ENCODE data around the gene SCD5.

SCD5 gene

DNA sequence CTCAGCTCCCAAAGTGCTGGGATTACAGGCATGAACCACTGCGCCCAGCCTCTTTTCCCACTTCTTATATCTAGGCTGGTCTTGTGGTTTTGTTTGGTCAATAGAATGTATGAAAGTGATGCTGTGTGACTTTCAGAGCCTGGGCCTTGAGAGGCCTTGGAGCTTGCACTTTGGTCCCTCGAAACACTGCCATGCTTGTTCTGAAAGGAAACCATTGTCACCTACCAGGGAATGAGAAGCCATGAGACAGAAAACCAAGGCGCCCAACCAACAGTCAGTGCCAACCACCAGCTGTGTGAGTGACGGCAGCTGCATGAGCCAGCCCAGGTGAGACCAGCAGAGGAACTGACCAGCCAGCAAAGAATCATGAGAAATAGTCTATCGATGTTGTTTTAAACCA lies 57.4 kb downstream of the SCD5 start:
- Mint-ChIP-seq H3K4me3 (no peak overlapping the region), H3K27ac (no peak overlapping the region), H3K27me3 (peaks cover 2% of the 10 kb centered on the region), H3K9me3 (no peaks in the 10 kb centered on the region), H3K4me1 (no peaks in the 10 kb centered on the region), H3K36me3 (ENCODE audit: low read depth) (no peaks in the 10 kb centered on the region)
- DNase-seq (no peak), ATAC-seq (no peak)

DNA sequence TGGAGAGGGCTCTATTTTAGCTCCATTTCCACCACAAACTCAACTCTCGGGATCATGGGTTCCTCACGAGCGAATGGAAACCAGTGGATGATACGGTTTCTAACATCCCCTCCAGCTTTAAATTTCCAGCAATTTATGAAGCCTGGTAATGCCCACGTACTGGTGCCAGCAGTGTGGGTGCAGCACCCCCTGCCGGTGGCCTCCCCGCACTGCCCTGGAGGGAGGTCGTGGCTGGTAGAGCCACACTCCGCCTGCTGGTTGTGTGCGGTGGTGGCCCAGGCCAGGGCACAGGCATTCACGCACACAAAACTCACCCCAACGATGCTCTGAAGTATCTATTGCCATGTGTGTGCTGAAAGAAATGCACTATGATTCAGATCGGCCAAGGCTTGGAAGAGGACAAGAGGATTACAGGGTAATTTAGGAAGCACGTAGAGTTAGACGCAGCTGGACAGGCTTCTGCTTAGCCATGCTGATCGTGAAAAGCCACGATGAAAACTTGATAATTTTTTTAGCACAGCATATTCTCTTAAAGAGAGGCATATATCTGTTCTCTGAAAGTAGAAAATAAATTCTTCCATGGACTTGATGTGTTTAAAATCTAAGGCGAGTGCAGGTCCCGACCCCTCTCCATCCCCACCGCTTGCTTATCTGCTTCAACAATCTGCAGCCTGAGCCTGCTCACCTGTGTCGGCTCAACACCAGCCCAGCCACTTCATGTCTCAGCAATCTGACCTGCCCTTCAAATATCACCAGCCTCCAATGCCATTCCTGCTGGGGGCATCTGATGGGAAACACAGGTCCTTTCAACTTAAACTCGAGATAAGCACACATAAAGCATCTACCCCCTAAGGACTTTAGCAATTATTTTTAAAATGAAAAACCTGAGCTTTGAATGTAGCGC lies 59.1 kb downstream of the SCD5 start:
- H3K27me3 Mint-ChIP-seq: peaks cover 2% of the 10 kb centered on the region
- no peak overlapping the region for H3K4me3 Mint-ChIP-seq
- H3K4me1 Mint-ChIP-seq: no peaks in the 10 kb centered on the region
- H3K27ac Mint-ChIP-seq: no peak overlapping the region
- no peaks in the 10 kb centered on the region for H3K36me3 Mint-ChIP-seq (ENCODE audit: low read depth)
- DNase-seq: peak; percentile 78
- peak; percentile 96 for ATAC-seq
- H3K9me3 Mint-ChIP-seq: no peaks in the 10 kb centered on the region

DNA sequence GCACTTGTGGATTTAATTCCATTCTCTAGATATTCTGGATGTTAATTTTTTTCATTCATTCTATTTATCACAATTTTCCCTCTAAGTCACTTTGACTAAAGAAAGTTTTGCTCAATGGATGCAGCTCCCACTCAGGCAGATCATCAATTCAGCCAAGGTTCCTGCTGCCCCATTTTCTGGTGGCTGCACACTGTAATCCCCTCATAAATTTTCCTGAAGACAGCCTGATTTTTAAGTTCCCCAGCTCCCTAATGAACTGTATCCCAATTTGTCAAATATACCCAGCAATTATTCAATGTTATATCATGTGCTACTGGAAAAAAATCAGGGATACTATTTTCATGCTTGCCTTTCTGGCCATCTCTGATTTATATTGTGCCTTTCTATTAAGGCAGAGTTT lies 61.2 kb downstream of the SCD5 start:
- Mint-ChIP-seq H3K4me1 (no peaks in the 10 kb centered on the region), H3K9me3 (no peaks in the 10 kb centered on the region), H3K27ac (no peak overlapping the region), H3K36me3 (ENCODE audit: low read depth) (no peaks in the 10 kb centered on the region), H3K27me3 (peaks cover 2% of the 10 kb centered on the region), H3K4me3 (no peak overlapping the region)
- DNase-seq (no peak), ATAC-seq (no peak)

DNA sequence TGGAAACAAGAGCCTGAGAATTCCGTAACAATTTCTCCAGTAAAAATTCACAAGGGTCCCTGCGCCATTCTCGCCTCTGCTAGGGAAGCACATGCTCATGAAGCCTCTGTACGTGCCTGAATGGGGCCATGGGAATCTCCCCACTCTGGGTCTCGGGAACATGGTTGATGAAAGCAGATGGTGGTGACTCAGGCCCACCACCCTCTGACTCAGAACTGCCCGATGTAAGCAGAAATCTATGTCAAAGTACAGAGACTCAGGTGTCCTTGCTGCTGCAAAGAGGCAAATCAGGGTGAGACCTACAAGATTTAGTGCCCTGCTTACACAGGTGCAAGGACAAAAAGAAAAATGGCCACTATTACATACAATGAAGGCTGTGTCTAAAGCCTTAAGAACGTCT lies 65.0 kb downstream of the SCD5 start:
- DNase-seq: no peak
- no peaks in the 10 kb centered on the region for H3K4me1 Mint-ChIP-seq
- no peaks in the 10 kb centered on the region for H3K36me3 Mint-ChIP-seq (ENCODE audit: low read depth)
- no peaks in the 10 kb centered on the region for H3K9me3 Mint-ChIP-seq
- no peaks in the 10 kb centered on the region for H3K27me3 Mint-ChIP-seq
- peak; percentile 72 for ATAC-seq
- no peak overlapping the region for H3K27ac Mint-ChIP-seq
- no peak overlapping the region for H3K4me3 Mint-ChIP-seq

DNA sequence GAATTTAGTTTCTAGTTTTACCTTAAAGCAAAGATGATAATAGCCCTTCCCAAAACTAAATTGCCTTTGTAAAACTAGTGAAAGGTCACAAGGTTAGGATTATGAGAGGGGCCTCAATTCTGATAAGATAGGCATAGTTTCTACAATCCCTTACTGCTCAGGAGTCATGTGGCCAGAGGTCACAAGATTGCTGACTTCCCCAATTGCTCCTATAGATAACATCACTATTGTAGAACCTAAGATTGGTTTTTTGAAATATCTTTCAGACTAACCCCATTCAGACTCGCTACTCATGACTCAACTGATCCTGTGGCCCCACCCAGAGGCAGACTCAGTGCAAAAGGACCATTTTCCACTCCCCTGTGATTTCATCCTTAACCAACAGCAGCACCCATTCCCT lies 70.3 kb downstream of the SCD5 start:
- Mint-ChIP-seq H3K4me3 (no peak overlapping the region), H3K4me1 (no peaks in the 10 kb centered on the region), H3K27me3 (no peaks in the 10 kb centered on the region), H3K36me3 (ENCODE audit: low read depth) (no peaks in the 10 kb centered on the region), H3K9me3 (no peaks in the 10 kb centered on the region), H3K27ac (no peak overlapping the region)
- ATAC-seq (no peak), DNase-seq (no peak)

DNA sequence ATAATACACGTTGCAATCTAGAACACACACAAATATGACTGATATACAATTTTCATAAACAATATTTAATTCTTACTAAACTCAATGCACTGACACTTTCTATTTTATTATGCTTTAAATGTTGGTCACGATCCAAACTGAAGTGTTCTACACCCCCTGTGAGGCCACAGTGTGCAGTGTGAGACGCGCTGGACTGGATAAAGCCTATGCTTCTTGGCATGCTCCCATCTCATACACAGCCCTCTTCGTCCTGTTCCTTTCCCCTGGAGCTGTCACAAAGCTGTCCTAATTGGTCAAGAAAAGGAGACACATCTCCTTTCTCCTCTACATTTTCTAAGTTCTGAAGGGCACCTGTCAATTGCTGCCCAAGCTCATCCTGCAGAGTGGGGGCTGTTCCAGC lies 72.0 kb downstream of the SCD5 start:
- no peaks in the 10 kb centered on the region for H3K4me1 Mint-ChIP-seq
- no peaks in the 10 kb centered on the region for H3K36me3 Mint-ChIP-seq (ENCODE audit: low read depth)
- ATAC-seq (no peak), DNase-seq (no peak)
- no peaks in the 10 kb centered on the region for H3K9me3 Mint-ChIP-seq
- H3K27me3 Mint-ChIP-seq: no peaks in the 10 kb centered on the region
- H3K4me3 Mint-ChIP-seq: no peak overlapping the region
- H3K27ac Mint-ChIP-seq: no peak overlapping the region

DNA sequence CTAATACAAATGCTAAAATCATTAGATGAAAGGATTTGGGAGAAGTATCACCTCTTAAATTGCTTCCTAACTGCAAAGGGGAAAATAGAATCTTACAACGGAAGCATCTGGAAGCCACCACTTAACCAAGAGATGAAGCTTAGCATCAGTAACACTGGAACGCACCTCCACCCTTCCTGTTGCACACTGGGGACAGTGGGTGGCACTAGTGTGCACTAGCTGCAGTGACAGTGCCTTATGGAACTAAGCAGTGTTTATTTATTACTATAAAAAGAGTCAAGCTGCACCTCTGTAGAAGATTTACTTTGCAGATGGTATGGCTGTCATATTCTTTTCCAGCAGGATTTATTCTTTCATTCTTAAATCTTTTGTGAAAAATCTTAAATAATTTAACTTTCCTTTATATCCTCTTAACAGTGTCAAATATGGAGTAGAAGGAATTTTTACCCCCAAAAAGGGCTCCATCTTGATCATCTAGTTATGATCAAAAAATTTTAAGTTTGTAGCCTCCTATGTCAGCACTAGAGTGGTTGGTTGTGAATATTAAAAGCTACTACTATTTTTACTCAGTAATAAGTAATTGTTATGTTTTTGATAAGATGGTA lies 76.7 kb downstream of the SCD5 start:
- Mint-ChIP-seq H3K4me3 (no peak overlapping the region), H3K4me1 (no peaks in the 10 kb centered on the region), H3K9me3 (no peaks in the 10 kb centered on the region), H3K27ac (no peak overlapping the region), H3K27me3 (no peaks in the 10 kb centered on the region), H3K36me3 (ENCODE audit: low read depth) (no peaks in the 10 kb centered on the region)
- ATAC-seq (peak; percentile 83), DNase-seq (peak; percentile 24)

DNA sequence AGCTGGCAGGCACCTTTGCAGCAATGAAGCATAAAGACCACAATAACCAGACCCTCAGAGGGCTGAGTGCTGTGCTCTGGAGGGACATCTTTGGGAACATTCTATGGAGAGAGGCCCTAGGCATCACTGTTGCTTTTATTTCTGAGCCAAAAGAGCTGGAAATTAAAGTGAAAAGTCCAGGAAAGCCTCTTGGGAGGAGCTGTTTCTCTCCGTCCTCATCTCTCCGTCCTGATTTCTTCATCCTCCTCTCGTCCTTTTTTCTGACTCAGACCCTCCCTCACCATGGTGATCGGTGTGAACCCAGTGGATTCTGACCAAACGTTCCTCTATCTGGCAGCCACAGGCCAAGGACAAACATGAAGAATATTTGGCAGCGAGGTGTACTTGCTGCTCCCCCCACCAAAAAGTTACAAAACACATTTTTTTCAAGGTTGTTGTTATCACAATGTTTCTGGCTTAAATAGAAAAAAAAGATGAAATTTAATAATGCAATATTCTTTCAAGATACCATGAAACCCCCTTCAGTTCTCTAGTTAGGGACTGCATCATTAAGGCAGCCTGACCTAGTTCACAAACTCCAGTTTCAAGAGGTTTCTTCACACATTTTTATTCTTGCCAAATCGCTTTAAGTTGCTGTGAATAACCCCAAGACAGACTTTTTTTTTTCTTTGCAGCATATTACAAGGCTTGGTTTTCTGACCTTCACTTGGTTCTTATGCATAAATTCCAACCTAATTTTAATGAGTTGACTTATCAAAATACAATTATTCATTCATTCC lies 80.2 kb downstream of the SCD5 start:
- no peaks in the 10 kb centered on the region for H3K36me3 Mint-ChIP-seq (ENCODE audit: low read depth)
- peaks cover 3% of the 10 kb centered on the region for H3K27me3 Mint-ChIP-seq
- ATAC-seq (no peak), DNase-seq (no peak)
- H3K27ac Mint-ChIP-seq: no peak overlapping the region
- no peaks in the 10 kb centered on the region for H3K4me1 Mint-ChIP-seq
- no peaks in the 10 kb centered on the region for H3K9me3 Mint-ChIP-seq
- H3K4me3 Mint-ChIP-seq: no peak overlapping the region

DNA sequence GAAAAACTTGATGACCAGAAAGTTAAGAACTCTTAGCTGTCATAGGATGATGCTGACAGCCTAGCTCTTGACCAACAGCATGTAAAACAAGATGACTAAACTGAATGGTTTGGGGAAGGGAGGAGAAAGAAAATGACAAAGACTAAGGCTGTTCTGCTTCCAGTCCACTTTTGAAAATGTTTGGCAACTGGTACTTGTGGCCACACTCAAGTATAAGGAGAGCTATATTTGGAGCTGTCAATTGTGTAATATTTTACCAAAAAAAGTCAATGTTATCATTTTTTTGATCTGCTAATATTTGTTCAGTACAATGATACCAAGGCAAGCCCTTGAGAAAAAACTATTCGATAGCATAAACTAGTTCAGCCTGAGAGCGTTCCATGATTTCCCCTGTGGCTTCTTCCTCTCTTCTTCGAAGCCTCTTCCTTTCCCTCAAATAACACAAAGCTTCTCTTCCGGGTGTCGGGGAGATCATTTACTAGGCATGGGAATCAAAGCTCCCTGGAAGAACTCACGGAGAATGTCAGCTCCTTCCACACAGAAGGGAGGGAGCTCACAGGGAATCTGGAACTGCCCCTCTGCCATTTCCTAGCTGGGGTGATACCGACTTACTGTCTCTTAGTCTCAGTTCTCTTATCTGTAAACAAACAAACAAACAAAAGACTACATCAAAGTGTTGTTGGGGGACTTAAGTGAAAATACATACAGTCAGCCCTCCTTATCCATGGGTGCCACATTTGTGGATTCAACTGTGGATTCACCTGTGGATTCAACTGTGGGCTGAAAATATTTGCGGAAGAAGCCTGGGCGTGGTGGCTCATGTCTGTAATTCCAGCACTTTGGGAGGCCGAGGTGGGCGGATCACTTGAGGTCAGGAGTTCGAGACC lies 82.6 kb downstream of the SCD5 start:
- H3K36me3 Mint-ChIP-seq (ENCODE audit: low read depth): no peaks in the 10 kb centered on the region
- H3K4me3 Mint-ChIP-seq: no peak overlapping the region
- H3K9me3 Mint-ChIP-seq: no peaks in the 10 kb centered on the region
- ATAC-seq: no peak
- H3K27me3 Mint-ChIP-seq: peaks cover 3% of the 10 kb centered on the region
- no peaks in the 10 kb centered on the region for H3K4me1 Mint-ChIP-seq
- H3K27ac Mint-ChIP-seq: no peak overlapping the region
- no peak for DNase-seq

DNA sequence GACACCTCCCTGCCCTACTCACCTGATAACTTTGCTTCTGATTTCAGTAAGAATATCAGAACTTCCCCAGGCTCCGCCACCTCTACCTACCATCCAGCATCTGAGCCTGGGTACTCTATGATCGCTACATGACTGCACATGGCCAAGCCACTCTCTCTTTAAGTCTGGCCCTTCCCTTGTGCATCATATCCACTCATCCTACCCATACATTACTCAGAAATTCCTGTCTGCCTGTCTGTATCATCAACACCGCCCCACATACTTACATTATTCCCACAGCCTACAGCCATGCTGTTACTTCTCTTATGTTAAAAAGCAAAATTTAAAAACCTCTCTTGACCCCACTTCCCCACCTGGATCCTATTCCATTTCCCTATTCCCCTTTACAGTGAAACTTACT lies 84.7 kb downstream of the SCD5 start:
- H3K9me3 Mint-ChIP-seq: no peaks in the 10 kb centered on the region
- no peaks in the 10 kb centered on the region for H3K36me3 Mint-ChIP-seq (ENCODE audit: low read depth)
- no peak overlapping the region for H3K27ac Mint-ChIP-seq
- DNase-seq (no peak), ATAC-seq (peak; percentile 10)
- no peaks in the 10 kb centered on the region for H3K4me1 Mint-ChIP-seq
- no peak overlapping the region for H3K4me3 Mint-ChIP-seq
- H3K27me3 Mint-ChIP-seq: peaks cover 3% of the 10 kb centered on the region

DNA sequence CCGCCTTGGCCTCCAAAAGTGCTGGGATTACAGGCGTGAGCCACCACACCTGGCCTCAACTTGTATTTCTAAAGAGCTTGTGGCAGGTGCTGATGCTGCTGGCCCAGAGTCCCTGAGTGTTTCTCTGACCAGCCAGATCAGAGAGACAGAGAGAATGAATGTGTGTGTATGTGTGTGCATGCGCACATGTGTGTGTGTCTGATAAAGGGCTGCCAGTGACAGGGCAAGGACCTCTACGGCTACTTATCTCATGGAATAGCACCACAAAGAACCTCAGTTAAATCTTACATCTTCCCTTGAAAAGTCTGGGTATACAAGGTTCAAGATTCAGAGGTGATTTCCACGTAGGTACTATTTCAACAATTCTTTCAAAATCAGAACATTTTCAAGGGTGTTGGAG lies 86.0 kb downstream of the SCD5 start:
- Mint-ChIP-seq H3K4me1 (no peaks in the 10 kb centered on the region), H3K4me3 (no peak overlapping the region), H3K27ac (no peak overlapping the region), H3K27me3 (peaks cover 3% of the 10 kb centered on the region), H3K36me3 (ENCODE audit: low read depth) (no peaks in the 10 kb centered on the region), H3K9me3 (no peaks in the 10 kb centered on the region)
- no peak for DNase-seq
- no peak for ATAC-seq

DNA sequence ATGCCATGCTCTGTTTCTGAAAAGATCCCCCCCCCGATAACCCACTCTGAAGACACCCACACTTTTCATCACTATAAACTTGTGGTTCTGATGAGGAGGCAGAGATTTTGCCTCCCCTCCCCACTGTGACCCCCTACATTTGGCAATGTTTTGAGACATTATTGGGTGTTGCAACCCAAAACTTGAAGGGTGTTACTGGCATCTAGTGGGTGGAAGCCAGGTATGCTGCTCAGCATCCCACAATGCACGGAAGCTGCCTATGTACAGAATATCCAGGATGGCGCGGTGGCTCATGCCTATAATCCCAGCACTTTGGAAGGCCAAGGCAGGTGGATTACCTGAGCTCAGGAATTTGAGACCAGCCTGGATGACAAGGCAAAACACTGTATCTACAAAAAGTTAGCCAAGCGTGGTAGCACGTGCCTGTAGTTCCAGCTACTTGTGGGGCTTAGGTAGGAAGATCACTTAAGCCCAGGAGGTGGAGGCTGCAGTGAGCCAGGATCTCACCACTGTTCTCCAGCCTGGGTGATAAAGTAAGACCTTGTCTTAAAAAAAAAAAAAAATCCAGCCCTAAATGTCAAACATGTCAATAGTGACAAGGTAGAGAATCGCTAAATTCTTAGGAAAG lies 87.3 kb downstream of the SCD5 start:
- Mint-ChIP-seq H3K27me3 (peaks cover 3% of the 10 kb centered on the region), H3K9me3 (no peaks in the 10 kb centered on the region), H3K27ac (no peak overlapping the region), H3K4me3 (no peak overlapping the region), H3K4me1 (no peaks in the 10 kb centered on the region), H3K36me3 (ENCODE audit: low read depth) (no peaks in the 10 kb centered on the region)
- ATAC-seq (no peak), DNase-seq (no peak)

DNA sequence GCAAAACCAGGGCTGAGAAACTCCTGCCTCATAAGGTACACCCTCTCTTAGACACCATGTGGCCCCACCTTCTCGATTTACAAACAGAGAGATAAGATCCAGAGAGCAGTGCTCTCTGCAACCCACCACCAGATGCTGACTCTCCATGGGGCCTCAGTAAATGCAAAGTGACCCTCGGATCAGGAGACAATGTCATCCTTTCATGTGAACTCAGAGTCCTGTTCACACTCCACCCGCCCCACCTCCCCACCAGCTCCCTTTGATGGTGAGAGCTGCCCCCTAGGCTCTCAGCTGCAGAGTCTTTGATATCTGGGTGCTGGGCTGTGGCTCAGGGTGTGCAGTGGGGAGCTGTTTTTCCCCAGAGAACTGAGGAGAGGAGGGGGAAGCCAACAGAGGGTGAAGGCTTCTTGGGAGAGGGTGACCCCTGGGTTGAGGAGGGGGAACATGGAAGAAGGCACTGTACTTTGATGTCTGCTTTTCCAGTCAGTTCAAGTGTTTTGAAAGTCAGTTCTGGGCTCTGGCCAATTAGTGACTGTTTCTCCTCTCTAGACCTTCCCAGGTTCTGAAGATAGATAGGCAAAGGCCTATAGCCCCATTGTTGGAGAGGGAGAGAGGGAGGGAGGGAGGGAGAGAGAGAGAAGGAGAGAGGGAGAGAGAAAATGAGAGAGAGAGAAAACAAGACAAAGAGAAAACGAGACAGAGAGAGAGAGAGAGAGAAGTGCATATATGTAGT lies 88.2 kb downstream of the SCD5 start:
- no peak overlapping the region for H3K27ac Mint-ChIP-seq
- no peaks in the 10 kb centered on the region for H3K9me3 Mint-ChIP-seq
- H3K36me3 Mint-ChIP-seq (ENCODE audit: low read depth): no peaks in the 10 kb centered on the region
- DNase-seq (no peak), ATAC-seq (no peak)
- peaks cover 3% of the 10 kb centered on the region for H3K27me3 Mint-ChIP-seq
- H3K4me1 Mint-ChIP-seq: no peaks in the 10 kb centered on the region
- H3K4me3 Mint-ChIP-seq: no peak overlapping the region
